Heart left ventricle (tissue), 16 donors: ENCODE data around the gene USP6NL. TPM values are rescaled to one million over a fixed set of nuclear protein-coding genes. Genes with fewer than 3 reads are reported as not detected.

ENCODE experiments used
- ATAC-seq, 4 donors: fragments of 200-7000 bp; cut with Tn5 transposase; one replicate each; pipeline ENCODE4 v1.9.1; 2020 to 2022; ENCODE audit warnings: moderate library complexity in 4 of 4, mild to moderate bottlenecking in 3 of 4, moderate number of reproducible peaks in 1 of 4
- DNase-seq, 5 donors: peaks; one replicate each; pipeline ENCODE4 v3.0.0-alpha.2; 2020
- H3K27ac ChIP-seq, 12 donors: fragments of 200-600 bp; sonication (generic) in 4 of 12; one replicate each; pipeline versions ENCODE4 v1.5.0 to v1.8.0; 2016 to 2022; ENCODE audit warnings: mild to moderate bottlenecking in 2 of 12
- H3K27me3 ChIP-seq, 9 donors: fragments of 200-600 bp; sonication (generic) in 2 of 9; one replicate each; pipeline versions ENCODE4 v1.5.1 to v1.8.0; 2016 to 2022; ENCODE audit warnings: mild to moderate bottlenecking in 3 of 9
- H3K36me3 ChIP-seq, 9 donors: fragments of 200-600 bp; sonication (generic) in 2 of 9; one replicate each; pipeline versions ENCODE4 v1.5.0 to v1.8.0; 2018 to 2022; ENCODE audit warnings: mild to moderate bottlenecking in 2 of 9
- H3K4me1 ChIP-seq, 12 donors: fragments of 200-600 bp; sonication (generic) in 4 of 12; one replicate each; pipeline versions ENCODE4 v1.5.0 to v1.8.0; 2016 to 2022; ENCODE audit warnings: mild to moderate bottlenecking in 3 of 12
- H3K4me3 ChIP-seq, 12 donors: fragments of 200-600 bp; sonication (generic) in 4 of 12; one replicate each; pipeline versions ENCODE4 v1.5.0 to v1.8.0; 2017 to 2022; ENCODE audit warnings: mild to moderate bottlenecking in 9 of 12, moderate library complexity in 4 of 12
- H3K9me3 ChIP-seq, 12 donors: fragments of 200-600 bp; sonication (generic) in 4 of 12; one replicate each; pipeline versions ENCODE4 v1.5.0 to v1.8.0; 2016 to 2022; ENCODE audit warnings: mild to moderate bottlenecking in 1 of 12
- POLR2A ChIP-seq, 2 donors: fragments of 450-650 bp; IDR thresholded peaks; one replicate each; pipeline ENCODE4 v1.6.1; 2017; ENCODE audit warnings: antibody characterized with exemption in 2 of 2, mild to moderate bottlenecking in 2 of 2, moderate library complexity in 2 of 2
- WGBS, 4 donors: extraction: QIAGEN DNeasy Blood & Tissue Kit in 2 of 4; methylation state at CpG; one replicate each; pipeline versions ENCODE4 v1.1.5 to v1.1.7; 2013 to 2018; 5-methylcytosine and 5-hydroxymethylcytosine counted together
- intact Hi-C, 10 donors: fragments of 100-400 bp; cut with DNase I; formaldehyde crosslinking; loops; one replicate each; pipeline versions ENCODE4 v1.11.1 to v1.14.2; 2022
- polyA plus RNA-seq, 2 donors: library from polyadenylated mRNA; stranded (reverse); fragments of 200-250 nt; gene quantifications; one replicate each; pipeline ENCODE4 v1.2.3, GENCODE V29; 2013
- total RNA-seq, 9 donors: library from RNA; depleted of rRNA in 2 of 9; stranded (reverse); fragments of >200 nt in 2 of 9; fragmentation: NEBNext Ultra II Directional in 3 of 9; extraction: Animal tissue kit (Norgen Biotek cat#: 25700) in 3 of 9; gene quantifications; one replicate each; pipeline versions ENCODE4 v1.1.0 to v1.2.4, GENCODE V29; 2016 to 2023
- TF ChIP-seq, protein P1 (sequence below), 12 donors: fragments of 200-600 bp; sonication (generic) in 4 of 12; IDR thresholded peaks; one replicate each; pipeline versions ENCODE4 v1.5.0 to v1.8.0; 2018 to 2022; ENCODE audit warnings: antibody characterized with exemption in 12 of 12, mild to moderate bottlenecking in 5 of 12
- donor health status: ischemic (EF 13 %, LVEDD 7.1; RV severe dilation, severe dysfunction).
- donor health status: healthy with polysubstance abuse.
- donor health status: DM: no; HTN: yes; CAD: no.
- donor health status: DM: no; HTN: no; CAD: no.
- donor health status: ischemic (EF 25% LVEDD 6.9; RV normal size, moderate dysfunction).
- donor health status: ischemic (EF 25% LVEDD 5.7; RV mildly dilated, moderate dysfunction).
- donor health status: healthy.
- donor health status: DM: yes; HTN: yes; CAD: no.
- donor health status: ischemic (EF 35%, LVEDD 5.7; RV mildly dilated, moderate dysfunction).
- donor health status: nonischemic (EF 11% LVEDD 7.7; RV severe dilation, severe dysfunction).
- donor health status: DM: yes; HTN: yes; CAD: no.
- donor health status: PGD.
- donor health status: ischemic (EF 29% LVEDD 5.4; RV normal size, mild dysfunction).
- donor health status: nonischemic (EF 23%, LVEDD 6.1; RV moderate dilation, normal function).

The USP6NL gene
- total and polyA plus RNA-seq, 11 donors, result 1.3 to 12.2 (median 9.6) TPM

DNA sequence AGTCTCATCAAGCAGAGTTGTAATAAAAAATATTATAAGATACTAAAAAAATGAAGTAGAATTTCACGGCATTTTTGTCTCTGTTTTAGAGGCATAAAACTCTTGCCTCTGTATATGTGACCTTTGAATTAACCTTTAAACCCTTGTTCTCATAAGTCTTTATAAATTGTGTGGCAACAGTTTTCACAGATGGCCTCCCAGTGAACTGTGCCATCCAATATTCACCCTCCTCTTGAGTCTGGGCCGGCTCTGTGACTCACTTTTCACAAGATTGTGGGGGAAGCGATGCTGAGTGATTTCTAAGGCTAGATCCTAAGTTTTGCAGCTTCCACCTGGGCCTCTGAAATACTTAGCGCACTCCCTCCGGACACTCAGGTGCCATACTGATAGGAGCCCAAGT lies 4.6 kb upstream of the USP6NL start:
- ATAC-seq (no peak), DNase-seq (no peak)
- WGBS, 4 donors, result 85 to 94% (median 92%) methylated on average over 5 of the region's 5 CpGs
- no peaks in the 10 kb centered on the region for H3K27me3 ChIP-seq
- H3K27ac ChIP-seq, result no peak overlapping the region
- peaks cover 0 to 8% (median 0%) of the 10 kb centered on the region in 12 donors for H3K4me1 ChIP-seq
- H3K9me3 ChIP-seq, result peaks cover 0 to 9% (median 2%) of the 10 kb centered on the region in 12 donors
- H3K4me3 ChIP-seq, result no peak overlapping the region
- intact Hi-C loops, result loop anchor here in 5 of 10 donors (10.0 kb wide), 3 partner anchors 69 to 109 kb away; no protein-coding TSS in a partner anchor
- no peak for TF ChIP-seq POLR2A (IDR thresholded peaks at IDR 0.05)
- TF ChIP-seq, protein P1, sequence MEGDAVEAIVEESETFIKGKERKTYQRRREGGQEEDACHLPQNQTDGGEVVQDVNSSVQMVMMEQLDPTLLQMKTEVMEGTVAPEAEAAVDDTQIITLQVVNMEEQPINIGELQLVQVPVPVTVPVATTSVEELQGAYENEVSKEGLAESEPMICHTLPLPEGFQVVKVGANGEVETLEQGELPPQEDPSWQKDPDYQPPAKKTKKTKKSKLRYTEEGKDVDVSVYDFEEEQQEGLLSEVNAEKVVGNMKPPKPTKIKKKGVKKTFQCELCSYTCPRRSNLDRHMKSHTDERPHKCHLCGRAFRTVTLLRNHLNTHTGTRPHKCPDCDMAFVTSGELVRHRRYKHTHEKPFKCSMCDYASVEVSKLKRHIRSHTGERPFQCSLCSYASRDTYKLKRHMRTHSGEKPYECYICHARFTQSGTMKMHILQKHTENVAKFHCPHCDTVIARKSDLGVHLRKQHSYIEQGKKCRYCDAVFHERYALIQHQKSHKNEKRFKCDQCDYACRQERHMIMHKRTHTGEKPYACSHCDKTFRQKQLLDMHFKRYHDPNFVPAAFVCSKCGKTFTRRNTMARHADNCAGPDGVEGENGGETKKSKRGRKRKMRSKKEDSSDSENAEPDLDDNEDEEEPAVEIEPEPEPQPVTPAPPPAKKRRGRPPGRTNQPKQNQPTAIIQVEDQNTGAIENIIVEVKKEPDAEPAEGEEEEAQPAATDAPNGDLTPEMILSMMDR (IDR thresholded peaks at IDR 0.05), result no peak
- H3K36me3 ChIP-seq, result no peaks in the 10 kb centered on the region

DNA sequence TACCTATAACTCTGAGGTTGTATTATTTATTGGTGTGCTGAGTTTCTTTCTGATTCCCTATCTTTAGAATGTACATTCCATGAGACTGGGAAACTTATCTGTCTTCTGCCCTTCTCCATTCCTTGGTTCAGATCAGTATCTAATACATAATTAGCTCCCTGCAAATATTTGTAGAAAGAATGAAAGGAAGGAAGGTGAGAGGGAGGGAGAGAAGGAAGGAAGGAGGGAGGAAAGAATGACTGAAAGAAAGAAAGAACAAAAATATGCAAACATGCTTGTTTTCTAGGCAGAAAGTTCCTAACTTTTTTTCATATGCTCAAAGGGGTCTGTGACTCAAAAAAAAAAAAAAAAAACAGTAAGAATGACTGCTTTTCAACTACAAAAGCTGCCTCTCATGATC lies 3.9 kb upstream of the USP6NL start:
- H3K4me1 ChIP-seq, result peaks cover 0 to 11% (median 0%) of the 10 kb centered on the region in 12 donors
- no peak for ATAC-seq
- H3K36me3 ChIP-seq, result no peaks in the 10 kb centered on the region
- H3K27ac ChIP-seq, result no peak overlapping the region
- peaks cover 0 to 9% (median 2%) of the 10 kb centered on the region in 12 donors for H3K9me3 ChIP-seq
- TF ChIP-seq, protein P1 (IDR thresholded peaks at IDR 0.05), result no peak
- TF ChIP-seq POLR2A (IDR thresholded peaks at IDR 0.05), result no peak
- intact Hi-C loops, result loop anchor here in 5 of 10 donors (10.0 kb wide), 3 partner anchors 69 to 109 kb away; no protein-coding TSS in a partner anchor
- DNase-seq, result no peak
- H3K4me3 ChIP-seq, result no peak overlapping the region
- no peaks in the 10 kb centered on the region for H3K27me3 ChIP-seq

DNA sequence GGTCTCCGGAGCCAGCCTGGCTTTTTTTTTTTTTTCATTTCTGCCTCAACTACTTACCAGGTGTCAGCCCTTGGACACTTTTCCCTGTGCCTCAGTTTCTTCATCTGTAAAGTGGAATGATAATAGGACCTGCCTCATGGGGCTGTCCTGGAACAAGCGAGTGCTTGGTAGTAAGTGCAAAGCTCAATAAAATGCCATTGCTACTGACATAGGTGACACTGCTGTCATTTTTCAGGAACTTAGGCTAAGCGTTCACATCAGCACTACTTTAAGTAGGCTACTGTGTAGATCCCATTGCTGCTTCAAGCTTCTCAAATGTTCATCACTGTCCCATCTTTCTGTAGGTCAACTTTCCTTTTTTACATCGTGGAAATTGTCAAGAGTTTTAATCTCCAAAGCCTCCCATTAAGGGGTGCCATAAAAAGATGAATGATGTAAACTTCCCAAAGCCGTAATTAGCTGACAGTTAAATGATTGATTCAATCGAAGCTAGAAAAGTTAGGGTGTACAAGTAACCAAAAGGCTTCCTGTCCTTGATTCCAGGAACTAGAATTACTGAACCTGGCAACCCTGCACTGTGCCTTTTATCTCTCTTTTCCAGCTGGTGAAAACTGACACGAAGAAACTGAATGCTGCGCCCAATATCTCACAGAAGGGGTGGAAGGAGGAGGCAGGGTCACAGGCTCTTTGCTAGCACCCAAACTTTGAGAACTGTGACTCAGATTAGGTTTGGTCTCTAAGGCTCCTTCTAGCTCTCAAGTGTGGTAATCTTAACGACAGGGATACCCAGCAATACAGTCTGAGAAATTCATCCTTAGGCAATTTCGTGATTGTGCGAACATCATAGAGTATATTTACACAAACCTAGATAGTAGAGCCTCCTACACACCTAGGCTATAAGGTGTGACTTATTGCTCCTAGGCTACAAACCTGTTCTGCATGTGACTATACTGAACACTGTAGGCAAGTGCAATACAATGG lies 861 bp upstream of the USP6NL start:
- TF ChIP-seq POLR2A (IDR thresholded peaks at IDR 0.05), result no peak
- TF ChIP-seq, protein P1 (IDR thresholded peaks at IDR 0.05), result no peak
- Histone ChIP-seq H3K9me3 (peaks cover 0 to 5% (median 1%) of the 10 kb centered on the region in 12 donors), H3K27ac (peak overlapping the region; percentile 84 to 92 (median 89)), H3K36me3 (no peaks in the 10 kb centered on the region), H3K4me1 (peaks cover 0 to 30% (median 10%) of the 10 kb centered on the region in 12 donors), H3K27me3 (no peaks in the 10 kb centered on the region), H3K4me3 (peak overlapping the region; percentile 74 to 96 (median 90))
- ATAC-seq (peak in 2 of 4 donors; percentile 2 to 16), DNase-seq (no peak)
- 15 to 23% (median 18%) methylated on average over 11 of the region's 11 CpGs for WGBS, 4 donors
- intact Hi-C loops, result loop anchor here in 8 of 10 donors (5.0 to 10.0 kb wide), 6 partner anchors 72 to 112 kb away; no protein-coding TSS in a partner anchor

DNA sequence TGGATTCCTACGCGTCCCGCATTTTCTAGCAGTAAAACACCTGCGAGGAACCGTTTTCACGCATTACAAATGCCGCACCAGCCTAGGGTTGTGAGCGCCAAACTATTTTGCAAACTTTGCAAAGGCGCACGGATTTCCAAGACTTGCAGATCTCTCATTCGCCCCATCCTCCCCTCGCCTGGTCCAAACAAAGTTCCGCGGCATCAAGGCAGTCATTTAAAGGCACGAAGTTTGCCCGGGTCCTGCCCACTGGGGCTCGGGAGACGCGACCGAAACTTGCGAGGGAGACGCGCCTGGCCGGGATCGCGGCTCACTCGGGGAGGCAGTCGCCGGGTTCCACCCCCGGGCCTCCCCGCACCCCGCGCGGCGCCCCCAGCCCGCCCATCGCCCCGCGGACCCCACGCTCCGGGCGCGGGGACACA lies 613 bp downstream of the USP6NL start:
- peak overlapping the region; percentile 80 to 92 (median 89) for H3K27ac ChIP-seq
- intact Hi-C loops, result loop anchor here in 8 of 10 donors (5.0 to 10.0 kb wide), 6 partner anchors 74 to 114 kb away; no protein-coding TSS in a partner anchor
- ATAC-seq (peak in 2 of 4 donors; percentile 15 to 19), DNase-seq (peak; percentile 28 to 68 (median 43))
- peak overlapping the region; percentile 74 to 96 (median 90) for H3K4me3 ChIP-seq
- peaks cover 0 to 34% (median 10%) of the 10 kb centered on the region in 12 donors for H3K4me1 ChIP-seq
- TF ChIP-seq, protein P1 (IDR thresholded peaks at IDR 0.05), result no peak
- TF ChIP-seq POLR2A (IDR thresholded peaks at IDR 0.05), result no peak
- H3K27me3 ChIP-seq, result no peaks in the 10 kb centered on the region
- no peaks in the 10 kb centered on the region for H3K36me3 ChIP-seq
- no peaks in the 10 kb centered on the region for H3K9me3 ChIP-seq
- WGBS, 4 donors, result 0% methylated on average over 10 to 43 of the region's 43 CpGs
